ENCODE data around the gene PCNP. TPM values are rescaled to one million over a fixed set of nuclear protein-coding genes. Genes with fewer than 3 reads are reported as not detected.
"Not testable (repeated sequence)": the region's sequence is repeated elsewhere in the genome, so short reads cannot be mapped to it uniquely, and the experiment has no call there.

Gene PCNP
- total and polyA plus RNA-seq, 7 donors, result 77.8 to 133 (median 105) TPM

GRCh38 chr3:101535221-101535620, 38.8 kb upstream of the PCNP start:
- intact Hi-C loops (cut with DNase I), result no loop called here
- ATAC-seq (no peak), DNase-seq (no peak)
- 74 to 82% (median 79%) methylated on average over 5 of the region's 5 CpGs for WGBS, 3 donors
- Histone ChIP-seq H3K27ac (no peak overlapping the region), H3K27me3 (ENCODE audit: insufficient read depth in 3 of 3, low read length in 2 of 3) (no peaks in the 10 kb centered on the region), H3K4me3 (no peak overlapping the region), H3K36me3 (ENCODE audit: insufficient read depth in 1 of 2, low read depth in 1 of 2) (no peaks in the 10 kb centered on the region), H3K9me3 (no peaks in the 10 kb centered on the region), H3K4me1 (peaks cover 2% of the 10 kb centered on the region)
- TF ChIP-seq CTCF (IDR thresholded peaks at IDR 0.05), result no peak

- Histone ChIP-seq H3K27me3 (ENCODE audit: insufficient read depth in 3 of 3, low read length in 2 of 3) (no peaks in the 10 kb centered on the region), H3K36me3 (ENCODE audit: insufficient read depth in 1 of 2, low read depth in 1 of 2) (no peaks in the 10 kb centered on the region), H3K4me3 (no peak overlapping the region), H3K9me3 (no peaks in the 10 kb centered on the region), H3K4me1 (peaks cover 2% of the 10 kb centered on the region), H3K27ac (no peak overlapping the region)
- ATAC-seq (no peak), DNase-seq (no peak)
- WGBS, 3 donors, result 92 to 100% (median 94%) methylated on average over 1 of the region's 1 CpG
- intact Hi-C loops (cut with DNase I), result no loop called here
- TF ChIP-seq CTCF (IDR thresholded peaks at IDR 0.05), result no peak
These were observed 37.7 kb upstream of the PCNP start for GRCh38 chr3:101536266-101536665.

- H3K4me3 ChIP-seq; H3K27ac ChIP-seq; H3K27me3 ChIP-seq (ENCODE audit: insufficient read depth in 3 of 3, low read length in 2 of 3); intact Hi-C loops (cut with DNase I); H3K36me3 ChIP-seq (ENCODE audit: insufficient read depth in 1 of 2, low read depth in 1 of 2); ATAC-seq; H3K4me1 ChIP-seq; DNase-seq; H3K9me3 ChIP-seq: not testable (repeated sequence)
- WGBS, 3 donors, result 82 to 94% (median 82%) methylated on average over 1 of the region's 1 CpG
These were observed 37.0 kb upstream of the PCNP start for GRCh38 chr3:101536955-101537354.

DNA sequence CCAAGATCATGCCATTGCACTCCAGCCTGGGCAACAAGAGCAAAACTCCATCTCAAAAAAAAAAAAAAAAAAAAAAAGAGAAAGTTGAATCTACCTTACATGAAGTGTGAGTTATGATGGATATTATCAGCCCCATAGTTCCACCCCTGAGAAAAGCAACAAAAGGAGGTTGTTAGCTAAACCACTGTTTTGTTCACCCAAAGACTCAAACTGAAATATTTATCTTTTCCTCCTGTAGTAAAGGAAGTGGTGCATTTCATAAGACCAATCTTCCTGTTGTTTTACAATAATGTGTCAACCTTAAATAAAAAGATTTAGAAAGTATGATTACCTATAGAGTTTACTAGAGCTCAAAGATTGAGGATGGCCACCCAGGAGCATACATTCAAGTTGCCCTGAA, 31.0 kb upstream of the PCNP start:
- Histone ChIP-seq H3K4me3 (no peak overlapping the region), H3K36me3 (ENCODE audit: insufficient read depth in 1 of 2, low read depth in 1 of 2) (no peaks in the 10 kb centered on the region), H3K27ac (no peak overlapping the region), H3K4me1 (no peaks in the 10 kb centered on the region), H3K9me3 (no peaks in the 10 kb centered on the region), H3K27me3 (ENCODE audit: insufficient read depth in 3 of 3, low read length in 2 of 3) (peaks cover 0 to 2% (median 0%) of the 10 kb centered on the region in 3 donors)
- intact Hi-C loops (cut with DNase I), result no loop called here
- ATAC-seq (no peak), DNase-seq (no peak)
- TF ChIP-seq CTCF (IDR thresholded peaks at IDR 0.05), result no peak

GRCh38 chr3:101544161-101544850, 29.7 kb upstream of the PCNP start:
- WGBS, 3 donors, result 79 to 91% (median 85%) methylated on average over 1 of the region's 1 CpG
- H3K9me3 ChIP-seq, result no peaks in the 10 kb centered on the region
- H3K27ac ChIP-seq, result no peak overlapping the region
- no peaks in the 10 kb centered on the region for H3K4me1 ChIP-seq
- H3K36me3 ChIP-seq (ENCODE audit: insufficient read depth in 1 of 2, low read depth in 1 of 2), result no peaks in the 10 kb centered on the region
- DNase-seq (no peak), ATAC-seq (no peak)
- H3K27me3 ChIP-seq (ENCODE audit: insufficient read depth in 3 of 3, low read length in 2 of 3), result peaks cover 0 to 2% (median 0%) of the 10 kb centered on the region in 3 donors
- H3K4me3 ChIP-seq, result no peak overlapping the region
- intact Hi-C loops (cut with DNase I), result no loop called here
- peak; percentile 8 for TF ChIP-seq CTCF (IDR thresholded peaks at IDR 0.05)

Measured in psoas muscle (tissue), 8 donors.